ENCODE results near the gene ZC3H12D. TPM values are rescaled to one million over a fixed set of nuclear protein-coding genes. Genes with fewer than 3 reads are reported as not detected.
A peak's percentile ranks its signal among the peaks of the same experiment; 100 is the strongest.

The ZC3H12D gene
- 1 to 10 TPM in 1 of 6 donors, under 1 TPM in 5; 0.08 to 1.1 (median 0.56) TPM for total RNA-seq
- polyA plus RNA-seq: under 1 TPM; 0.16 to 0.23 TPM

GRCh38 chr6:149484733-149485700 lies at the start of gene ZC3H12D:
TSS of gene ZC3H12D (minus strand) at chr6:149485014. CDS start at chr6:149474543, 10,471 bp downstream.
- Histone ChIP-seq H3K9me3 (no peaks in the 10 kb centered on the region), H3K27me3 (no peaks in the 10 kb centered on the region), H3K27ac (no peak within 1 kb of the TSS), H3K4me1 (no peaks in the 10 kb centered on the region), H3K36me3 (no peaks in the 10 kb centered on the region), H3K4me3 (no peak within 1 kb of the TSS)
- TF ChIP-seq, protein P1, sequence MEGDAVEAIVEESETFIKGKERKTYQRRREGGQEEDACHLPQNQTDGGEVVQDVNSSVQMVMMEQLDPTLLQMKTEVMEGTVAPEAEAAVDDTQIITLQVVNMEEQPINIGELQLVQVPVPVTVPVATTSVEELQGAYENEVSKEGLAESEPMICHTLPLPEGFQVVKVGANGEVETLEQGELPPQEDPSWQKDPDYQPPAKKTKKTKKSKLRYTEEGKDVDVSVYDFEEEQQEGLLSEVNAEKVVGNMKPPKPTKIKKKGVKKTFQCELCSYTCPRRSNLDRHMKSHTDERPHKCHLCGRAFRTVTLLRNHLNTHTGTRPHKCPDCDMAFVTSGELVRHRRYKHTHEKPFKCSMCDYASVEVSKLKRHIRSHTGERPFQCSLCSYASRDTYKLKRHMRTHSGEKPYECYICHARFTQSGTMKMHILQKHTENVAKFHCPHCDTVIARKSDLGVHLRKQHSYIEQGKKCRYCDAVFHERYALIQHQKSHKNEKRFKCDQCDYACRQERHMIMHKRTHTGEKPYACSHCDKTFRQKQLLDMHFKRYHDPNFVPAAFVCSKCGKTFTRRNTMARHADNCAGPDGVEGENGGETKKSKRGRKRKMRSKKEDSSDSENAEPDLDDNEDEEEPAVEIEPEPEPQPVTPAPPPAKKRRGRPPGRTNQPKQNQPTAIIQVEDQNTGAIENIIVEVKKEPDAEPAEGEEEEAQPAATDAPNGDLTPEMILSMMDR (IDR thresholded peaks at IDR 0.05): no peak
- WGBS, 2 donors: 73 to 82% methylated on average over 22 of the region's 22 CpGs
- ATAC-seq: peak in 3 of 4 donors; percentile 21 to 48 (median 40)
- intact Hi-C loops (cut with DNase I): no loop called here
- DNase-seq: no peak
- FAIRE-seq: no peak

GRCh38 chr6:149529650-149530049 lies 44.8 kb upstream of the ZC3H12D start:
- 98 to 99% methylated on average over 5 of the region's 5 CpGs for WGBS, 2 donors
- intact Hi-C loops (cut with DNase I): no loop called here
- Histone ChIP-seq H3K9me3 (no peaks in the 10 kb centered on the region), H3K4me1 (no peaks in the 10 kb centered on the region), H3K4me3 (no peak overlapping the region), H3K36me3 (peaks cover 0 to 65% (median 18%) of the 10 kb centered on the region in 3 donors), H3K27ac (no peak overlapping the region), H3K27me3 (no peaks in the 10 kb centered on the region)
- FAIRE-seq (no peak), DNase-seq (no peak), ATAC-seq (no peak)
- TF ChIP-seq, protein P1 (IDR thresholded peaks at IDR 0.05): no peak

DNA sequence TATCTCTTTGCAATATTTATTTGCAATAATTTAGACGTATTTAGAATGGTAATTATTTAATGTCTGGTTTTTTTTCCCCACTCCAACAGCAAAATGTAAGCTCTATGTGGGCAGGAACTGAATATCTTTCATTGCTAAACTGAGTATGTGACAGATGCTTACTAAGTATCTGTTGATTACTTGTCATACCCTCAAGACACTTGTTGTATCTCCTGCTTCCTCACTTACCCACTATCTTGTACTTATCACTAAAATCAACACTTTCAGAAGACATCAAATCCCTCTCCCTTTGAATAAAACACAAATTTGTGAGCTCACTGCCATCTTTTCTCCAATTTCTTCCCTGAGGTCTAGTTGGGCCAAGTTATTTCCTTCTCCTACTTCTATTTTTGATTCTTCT lies 30.7 kb upstream of the ZC3H12D start:
- FAIRE-seq: no peak
- 88 to 90% methylated on average over 1 of the region's 1 CpG for WGBS, 2 donors

GRCh38 chr6:149513915-149514314 lies 29.1 kb upstream of the ZC3H12D start:
- H3K36me3 ChIP-seq: peaks cover 0 to 7% (median 0%) of the 10 kb centered on the region in 3 donors
- no peak overlapping the region for H3K4me3 ChIP-seq
- no peaks in the 10 kb centered on the region for H3K9me3 ChIP-seq
- no peaks in the 10 kb centered on the region for H3K4me1 ChIP-seq
- DNase-seq (no peak), FAIRE-seq (no peak), ATAC-seq (peak in 1 of 4 donors; percentile 39)
- 90 to 93% methylated on average over 5 of the region's 5 CpGs for WGBS, 2 donors
- H3K27ac ChIP-seq: no peak overlapping the region
- intact Hi-C loops (cut with DNase I): no loop called here
- no peaks in the 10 kb centered on the region for H3K27me3 ChIP-seq
- TF ChIP-seq, protein P1 (IDR thresholded peaks at IDR 0.05): no peak

More for the DNA sequence above, 30.7 kb upstream of the ZC3H12D start:
- H3K36me3 ChIP-seq: peaks cover 0 to 8% (median 7%) of the 10 kb centered on the region in 3 donors
- no peaks in the 10 kb centered on the region for H3K9me3 ChIP-seq
- ATAC-seq (no peak), DNase-seq (no peak)
- intact Hi-C loops (cut with DNase I): no loop called here
- no peaks in the 10 kb centered on the region for H3K27me3 ChIP-seq
- no peak overlapping the region for H3K27ac ChIP-seq
- TF ChIP-seq, protein P1 (IDR thresholded peaks at IDR 0.05): no peak
- no peaks in the 10 kb centered on the region for H3K4me1 ChIP-seq
- H3K4me3 ChIP-seq: no peak overlapping the region

Data from pancreas (tissue), 10 donors.